HL-60 (cell line): ENCODE measurements around the gene POLD2.

Experiments used
- DNase-seq, 2 experiments: peaks; one replicate each; pipeline ENCODE4 v3.0.0-alpha.2; 2010 to 2020; ENCODE audit warnings: low read depth in 1 of 2, low spot score in 1 of 2
- H3K27ac ChIP-seq: fragments of 250-450 bp; sonication (Bioruptor Pico); replicated peaks from 2 replicates; pipeline ENCODE4 v1.5.1; 2020; ENCODE audit warnings: mild to moderate bottlenecking, moderate library complexity
- H3K27me3 ChIP-seq: fragments of 250-450 bp; sonication (Bioruptor Pico); 2 replicates; pipeline ENCODE4 v1.5.1; 2021; ENCODE audit warnings: mild to moderate bottlenecking, moderate library complexity; ENCODE audit not compliant: insufficient read depth, poor library complexity, severe bottlenecking
- H3K4me3 ChIP-seq: replicated peaks from 2 replicates; pipeline ENCODE4 v1.5.1; 2011; ENCODE audit warnings: mild to moderate bottlenecking, control low read depth, low read length; ENCODE audit not compliant: insufficient read depth
- GABPA ChIP-seq: IDR thresholded peaks from 2 replicates; pipeline ENCODE4 v1.6.1; 2012; ENCODE audit warnings: low read depth
- POLR2AphosphoS5 ChIP-seq: IDR thresholded peaks from 2 replicates; pipeline ENCODE4 v1.6.1; 2012; ENCODE audit warnings: low read depth
- REST ChIP-seq: IDR thresholded peaks from 2 replicates; pipeline ENCODE4 v1.6.1; 2012; ENCODE audit warnings: low read depth; ENCODE audit not compliant: insufficient replicate concordance
- SPI1 ChIP-seq: IDR thresholded peaks from 2 replicates; pipeline ENCODE4 v1.6.1; 2012; ENCODE audit warnings: low read depth, mild to moderate bottlenecking, borderline replicate concordance
- TF ChIP-seq, protein P1 (sequence below): IDR thresholded peaks from one replicate; pipeline ENCODE4 v1.5.1; 2011; ENCODE audit warnings: low read length, control low read depth, inconsistent platforms; ENCODE audit not compliant: insufficient read depth

The POLD2 gene

DNA sequence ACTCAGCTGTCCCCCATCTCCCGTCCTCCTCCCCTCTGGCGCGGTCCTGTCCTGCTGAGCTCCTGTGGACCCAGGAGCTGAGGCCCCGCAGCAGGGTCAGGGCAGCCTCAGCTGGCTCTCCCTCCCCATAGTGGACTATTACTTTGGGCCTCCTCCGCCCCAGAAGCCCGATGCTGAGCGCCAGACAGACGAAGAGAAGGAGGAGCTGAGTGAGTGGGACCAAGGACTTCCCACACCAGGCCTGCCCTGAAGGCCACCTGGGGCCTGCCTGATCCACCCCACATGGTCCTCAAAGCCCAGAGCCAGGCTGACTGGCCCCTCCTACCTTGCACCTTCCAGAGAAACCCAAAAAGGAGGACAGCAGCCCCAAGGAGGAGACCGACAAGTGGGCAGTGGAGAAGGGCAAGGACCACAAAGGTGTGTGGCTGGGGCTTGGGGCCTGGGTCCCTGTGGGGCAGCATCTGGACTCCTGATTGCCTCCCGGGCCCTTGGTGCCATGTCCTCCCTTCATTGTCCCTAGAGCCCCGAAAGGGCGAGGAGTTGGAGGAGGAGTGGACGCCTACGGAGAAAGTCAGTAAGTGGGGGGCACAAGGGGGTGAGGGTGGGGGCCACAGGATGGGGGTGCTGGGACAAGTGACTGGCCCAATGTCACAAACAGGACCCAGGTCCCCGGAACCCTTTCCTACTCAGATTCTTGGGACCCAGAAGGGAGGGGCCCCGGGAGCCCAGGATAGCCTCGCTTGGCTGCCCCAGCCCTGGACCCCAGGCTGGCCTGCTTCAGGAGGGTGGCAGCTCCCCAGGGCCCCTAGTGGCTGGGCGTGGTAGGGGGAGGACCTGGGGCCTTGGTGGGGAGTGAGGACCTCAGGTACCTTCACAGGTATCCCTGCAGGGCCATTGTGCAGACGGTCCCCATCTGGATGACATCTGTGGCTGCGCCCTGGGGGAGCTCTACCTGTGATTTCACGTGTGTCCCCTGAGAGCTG lies 14.3 kb downstream of the POLD2 start:
- Histone ChIP-seq H3K27me3 (peaks cover 6% of the 10 kb centered on the region), H3K4me3 (no peak overlapping the region), H3K27ac (no peak overlapping the region)
- DNase-seq, result no peak
- TF ChIP-seq SPI1, result no peak

- Histone ChIP-seq H3K27me3 (peaks cover 6% of the 10 kb centered on the region), H3K4me3 (no peak overlapping the region), H3K27ac (no peak overlapping the region)
These were observed 15.2 kb downstream of the POLD2 start for GRCh38 chr7:44107961-44108767.

GRCh38 chr7:44107116-44107960 lies 16.0 kb downstream of the POLD2 start:
- no peak for TF ChIP-seq POLR2AphosphoS5
- no peak for TF ChIP-seq SPI1
- TF ChIP-seq, protein P1, sequence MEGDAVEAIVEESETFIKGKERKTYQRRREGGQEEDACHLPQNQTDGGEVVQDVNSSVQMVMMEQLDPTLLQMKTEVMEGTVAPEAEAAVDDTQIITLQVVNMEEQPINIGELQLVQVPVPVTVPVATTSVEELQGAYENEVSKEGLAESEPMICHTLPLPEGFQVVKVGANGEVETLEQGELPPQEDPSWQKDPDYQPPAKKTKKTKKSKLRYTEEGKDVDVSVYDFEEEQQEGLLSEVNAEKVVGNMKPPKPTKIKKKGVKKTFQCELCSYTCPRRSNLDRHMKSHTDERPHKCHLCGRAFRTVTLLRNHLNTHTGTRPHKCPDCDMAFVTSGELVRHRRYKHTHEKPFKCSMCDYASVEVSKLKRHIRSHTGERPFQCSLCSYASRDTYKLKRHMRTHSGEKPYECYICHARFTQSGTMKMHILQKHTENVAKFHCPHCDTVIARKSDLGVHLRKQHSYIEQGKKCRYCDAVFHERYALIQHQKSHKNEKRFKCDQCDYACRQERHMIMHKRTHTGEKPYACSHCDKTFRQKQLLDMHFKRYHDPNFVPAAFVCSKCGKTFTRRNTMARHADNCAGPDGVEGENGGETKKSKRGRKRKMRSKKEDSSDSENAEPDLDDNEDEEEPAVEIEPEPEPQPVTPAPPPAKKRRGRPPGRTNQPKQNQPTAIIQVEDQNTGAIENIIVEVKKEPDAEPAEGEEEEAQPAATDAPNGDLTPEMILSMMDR, result no peak
- TF ChIP-seq GABPA, result no peak
- TF ChIP-seq REST, result no peak
- no peak overlapping the region for H3K4me3 ChIP-seq
- H3K27me3 ChIP-seq, result peaks cover 6% of the 10 kb centered on the region
- no peak for DNase-seq
- no peak overlapping the region for H3K27ac ChIP-seq

More at GRCh38 chr7:44107961-44108767, 15.2 kb downstream of the POLD2 start:
- TF ChIP-seq SPI1 (no peak), GABPA (no peak), POLR2AphosphoS5 (no peak), REST (no peak)
- TF ChIP-seq, protein P1, result no peak
- no peak for DNase-seq
